ENCODE results near the gene TNFAIP3. TPM values are rescaled to one million over a fixed set of nuclear protein-coding genes. Genes with fewer than 3 reads are reported as not detected.
A peak's percentile ranks its signal among the peaks of the same experiment; 100 is the strongest.

Gene TNFAIP3
- total RNA-seq, 6 donors from 2014 or later, result 35.3 to 76.4 (median 52.2) TPM

DNA sequence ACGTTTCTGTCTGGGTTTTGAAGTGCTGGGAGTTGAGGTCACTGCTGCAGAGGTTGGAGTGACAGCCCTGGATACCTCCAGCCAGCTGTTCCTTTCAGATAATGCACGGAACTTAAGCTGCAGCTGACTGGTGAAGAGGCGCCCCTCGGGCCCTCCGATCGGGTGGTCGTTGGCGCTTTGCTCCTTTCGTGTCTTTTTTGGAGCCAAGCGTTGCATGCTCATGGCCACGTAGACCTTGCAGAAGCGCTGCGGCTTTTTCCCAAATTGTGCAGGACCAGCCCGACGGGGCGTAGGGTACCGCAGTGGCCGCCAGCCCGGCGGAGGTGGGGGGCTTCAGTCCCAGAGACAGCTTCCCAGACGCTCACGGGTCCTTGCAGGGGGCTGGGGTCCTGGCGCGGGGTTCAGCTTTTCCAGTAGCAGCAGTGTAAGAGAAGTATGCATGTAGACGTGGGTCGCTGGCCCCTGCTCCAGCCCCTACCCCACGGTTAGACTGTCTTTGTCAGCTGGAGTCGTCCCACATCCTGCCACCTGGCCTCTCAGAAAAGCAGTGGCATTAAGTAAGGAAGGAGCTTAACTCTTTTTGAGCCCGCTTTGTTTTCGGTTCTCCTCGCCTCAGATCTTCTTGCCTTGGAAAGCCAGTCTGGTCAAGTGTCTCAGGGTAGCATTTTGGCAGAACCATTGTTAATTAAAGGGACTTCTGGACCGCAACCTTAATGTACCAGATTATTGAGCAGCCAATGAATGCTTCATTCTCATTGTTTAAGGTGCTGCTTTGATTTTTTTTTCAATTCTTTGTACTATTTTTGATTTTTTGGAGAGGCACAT is 838 bp downstream of the TNFAIP3 start:
- Histone ChIP-seq H3K36me3 (peaks cover 0 to 5% (median 0%) of the 10 kb centered on the region in 4 donors), H3K4me3 (peak overlapping the region; percentile 62 to 80 (median 75)), H3K27me3 (no peaks in the 10 kb centered on the region), H3K9me3 (no peaks in the 10 kb centered on the region), H3K27ac (peak overlapping the region; percentile 93 to 99 (median 98)), H3K4me1 (peaks cover 25 to 53% (median 43%) of the 10 kb centered on the region in 4 donors)
- TF ChIP-seq, protein P1, sequence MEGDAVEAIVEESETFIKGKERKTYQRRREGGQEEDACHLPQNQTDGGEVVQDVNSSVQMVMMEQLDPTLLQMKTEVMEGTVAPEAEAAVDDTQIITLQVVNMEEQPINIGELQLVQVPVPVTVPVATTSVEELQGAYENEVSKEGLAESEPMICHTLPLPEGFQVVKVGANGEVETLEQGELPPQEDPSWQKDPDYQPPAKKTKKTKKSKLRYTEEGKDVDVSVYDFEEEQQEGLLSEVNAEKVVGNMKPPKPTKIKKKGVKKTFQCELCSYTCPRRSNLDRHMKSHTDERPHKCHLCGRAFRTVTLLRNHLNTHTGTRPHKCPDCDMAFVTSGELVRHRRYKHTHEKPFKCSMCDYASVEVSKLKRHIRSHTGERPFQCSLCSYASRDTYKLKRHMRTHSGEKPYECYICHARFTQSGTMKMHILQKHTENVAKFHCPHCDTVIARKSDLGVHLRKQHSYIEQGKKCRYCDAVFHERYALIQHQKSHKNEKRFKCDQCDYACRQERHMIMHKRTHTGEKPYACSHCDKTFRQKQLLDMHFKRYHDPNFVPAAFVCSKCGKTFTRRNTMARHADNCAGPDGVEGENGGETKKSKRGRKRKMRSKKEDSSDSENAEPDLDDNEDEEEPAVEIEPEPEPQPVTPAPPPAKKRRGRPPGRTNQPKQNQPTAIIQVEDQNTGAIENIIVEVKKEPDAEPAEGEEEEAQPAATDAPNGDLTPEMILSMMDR (IDR thresholded peaks at IDR 0.05), result no peak
- TF ChIP-seq POLR2A (IDR thresholded peaks at IDR 0.05), result peak in 2 of 4 donors; percentile 26 to 51
- no peak for TF ChIP-seq EP300 (IDR thresholded peaks at IDR 0.05)
- TF ChIP-seq POLR2AphosphoS5 (IDR thresholded peaks at IDR 0.05), result peak in 1 of 2 donors; percentile 46
- 2 to 10% methylated on average over 7 to 32 of the region's 32 CpGs for WGBS, 2 donors
- ATAC-seq (ENCODE audit: low FRiP score in 2 of 2) (peak; percentile 1 to 27), DNase-seq (peak; percentile 52 to 85)

- ATAC-seq (ENCODE audit: low FRiP score in 2 of 2) (no peak), DNase-seq (no peak)
- Histone ChIP-seq H3K36me3 (peaks cover 0 to 5% (median 0%) of the 10 kb centered on the region in 4 donors), H3K27ac (peak overlapping the region; percentile 93 to 99 (median 98)), H3K4me3 (peak overlapping the region; percentile 62 to 80 (median 75)), H3K9me3 (no peaks in the 10 kb centered on the region), H3K27me3 (no peaks in the 10 kb centered on the region), H3K4me1 (peaks cover 30 to 61% (median 52%) of the 10 kb centered on the region in 4 donors)
- TF ChIP-seq, protein P1 (IDR thresholded peaks at IDR 0.05), result no peak
- TF ChIP-seq EP300 (IDR thresholded peaks at IDR 0.05), result no peak
- TF ChIP-seq POLR2AphosphoS5 (IDR thresholded peaks at IDR 0.05), result no peak
- TF ChIP-seq POLR2A (IDR thresholded peaks at IDR 0.05), result no peak
- 61 to 63% methylated on average over 10 of the region's 10 CpGs for WGBS, 2 donors
These were observed 1.9 kb downstream of the TNFAIP3 start for GRCh38 chr6:137868721-137869548.

DNA sequence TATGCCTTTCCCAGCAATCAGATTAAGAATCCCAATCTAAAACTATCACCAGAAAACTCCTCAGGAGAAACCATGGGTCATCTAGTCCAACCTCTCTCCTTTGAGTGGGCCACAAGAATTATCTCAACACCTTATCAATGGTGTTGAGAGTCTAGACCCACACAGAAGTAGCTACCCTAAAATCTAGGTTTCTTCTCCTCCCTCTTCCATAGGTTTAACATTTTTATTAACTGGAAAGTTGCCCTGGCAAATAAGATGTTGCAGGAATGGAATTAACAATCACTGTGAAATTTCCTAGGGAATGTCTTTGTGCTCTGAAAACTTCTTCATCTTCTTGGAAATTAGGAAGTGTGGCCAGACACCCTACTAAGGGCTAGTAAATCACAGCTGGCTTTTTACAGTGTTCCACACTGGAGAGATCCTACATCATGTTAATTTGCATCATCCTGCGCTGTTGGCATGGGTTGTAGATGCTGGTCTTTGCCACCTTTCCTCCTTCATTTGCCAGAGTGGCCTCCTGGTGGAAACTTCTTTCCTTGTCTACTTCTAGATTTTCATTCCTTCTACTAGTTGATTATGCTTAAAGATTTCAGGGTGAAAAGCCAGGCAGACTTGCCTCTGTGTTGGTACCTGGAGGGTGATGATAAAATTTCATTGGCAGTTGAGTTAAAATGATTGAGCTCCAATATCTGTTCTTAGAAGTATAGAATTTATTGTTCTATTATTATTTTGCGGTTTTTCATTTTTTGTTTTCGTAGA is 2.7 kb downstream of the TNFAIP3 start:
- 81 to 89% methylated on average over 3 of the region's 3 CpGs for WGBS, 2 donors
- peak overlapping the region in 3 of 4 donors; percentile 72 to 80 (median 78) for H3K4me3 ChIP-seq

GRCh38 chr6:137870308-137870644 is 3.2 kb downstream of the TNFAIP3 start:
- H3K4me1 ChIP-seq, result peaks cover 42 to 70% (median 62%) of the 10 kb centered on the region in 4 donors
- no peaks in the 10 kb centered on the region for H3K9me3 ChIP-seq
- no peak for DNase-seq
- no peaks in the 10 kb centered on the region for H3K27me3 ChIP-seq
- ATAC-seq (ENCODE audit: low FRiP score in 2 of 2), result no peak
- TF ChIP-seq POLR2AphosphoS5 (IDR thresholded peaks at IDR 0.05) (no peak), EP300 (IDR thresholded peaks at IDR 0.05) (no peak), POLR2A (IDR thresholded peaks at IDR 0.05) (no peak)
- TF ChIP-seq, protein P1 (IDR thresholded peaks at IDR 0.05), result no peak
- peaks cover 4 to 19% (median 6%) of the 10 kb centered on the region in 4 donors for H3K36me3 ChIP-seq
- peak overlapping the region; percentile 37 to 99 (median 80) for H3K27ac ChIP-seq
- H3K4me3 ChIP-seq, result peak overlapping the region in 3 of 4 donors; percentile 72 to 80 (median 78)
- 43 to 51% methylated on average over 5 of the region's 5 CpGs for WGBS, 2 donors

More for the DNA sequence above, 2.7 kb downstream of the TNFAIP3 start:
- Histone ChIP-seq H3K27ac (peak overlapping the region; percentile 36 to 99 (median 80)), H3K9me3 (no peaks in the 10 kb centered on the region), H3K4me1 (peaks cover 38 to 69% (median 59%) of the 10 kb centered on the region in 4 donors), H3K27me3 (no peaks in the 10 kb centered on the region), H3K36me3 (peaks cover 0 to 13% (median under 1%) of the 10 kb centered on the region in 4 donors)
- TF ChIP-seq POLR2A (IDR thresholded peaks at IDR 0.05), result no peak
- TF ChIP-seq, protein P1 (IDR thresholded peaks at IDR 0.05), result no peak
- no peak for TF ChIP-seq EP300 (IDR thresholded peaks at IDR 0.05)
- TF ChIP-seq POLR2AphosphoS5 (IDR thresholded peaks at IDR 0.05), result no peak
- DNase-seq, result no peak
- no peak for ATAC-seq (ENCODE audit: low FRiP score in 2 of 2)
